Activated CD4-positive, alpha-beta memory T cell treated with anti-CD3 and anti-CD28 coated beads, Interleukin-2, amount 10 ng/mL, durations not matched to agents 7 days and 5 days (primary cell): ENCODE data around the gene DGKZ. TPM values are rescaled to one million over a fixed set of nuclear protein-coding genes. Genes with fewer than 3 reads are reported as not detected.
A peak's percentile ranks its signal among the peaks of the same experiment; 100 is the strongest.

ENCODE experiments used
- CTCF ChIA-PET: fragments of 350-600 bp; sonication (Branson Sonifier 250); formaldehyde crosslinking; loops from one replicate; lab custom pipeline; 2021; ENCODE audit warnings: antibody characterized with exemption, inconsistent platforms; lab: Charles Lee
- POLR2A ChIA-PET: fragments of 350-600 bp; sonication (Branson Sonifier 250); formaldehyde crosslinking; loops from one replicate; lab custom pipeline; 2021; ENCODE audit warnings: antibody characterized with exemption; lab: Charles Lee
- DNase-seq: peaks from one replicate; pipeline ENCODE4 v3.0.0-alpha.2; 2020
- H3K27ac Mint-ChIP-seq: one replicate; pipeline ENCODE4 v1.8.0; 2021; ENCODE audit warnings: mild to moderate bottlenecking, mixed read lengths
- H3K27me3 Mint-ChIP-seq: one replicate; pipeline ENCODE4 v1.8.0; 2021; ENCODE audit warnings: mixed read lengths
- H3K36me3 Mint-ChIP-seq: one replicate; pipeline ENCODE4 v1.8.0; 2021; ENCODE audit warnings: low read depth, mixed read lengths
- H3K4me1 Mint-ChIP-seq: one replicate; pipeline ENCODE4 v1.8.0; 2021; ENCODE audit warnings: mixed read lengths
- H3K4me3 Mint-ChIP-seq: one replicate; pipeline ENCODE4 v1.8.0; 2021; ENCODE audit warnings: mild to moderate bottlenecking, mixed read lengths
- H3K9me3 Mint-ChIP-seq: one replicate; pipeline ENCODE4 v1.8.0; 2021; ENCODE audit warnings: mixed read lengths
- total RNA-seq, 2 experiments: library from RNA; stranded (reverse); gene quantifications; one replicate each; pipeline ENCODE4 v1.2.3, GENCODE V29; 2021

DGKZ gene
- total RNA-seq, 2 experiments from 2014 or later: 141 to 143 TPM

DNA sequence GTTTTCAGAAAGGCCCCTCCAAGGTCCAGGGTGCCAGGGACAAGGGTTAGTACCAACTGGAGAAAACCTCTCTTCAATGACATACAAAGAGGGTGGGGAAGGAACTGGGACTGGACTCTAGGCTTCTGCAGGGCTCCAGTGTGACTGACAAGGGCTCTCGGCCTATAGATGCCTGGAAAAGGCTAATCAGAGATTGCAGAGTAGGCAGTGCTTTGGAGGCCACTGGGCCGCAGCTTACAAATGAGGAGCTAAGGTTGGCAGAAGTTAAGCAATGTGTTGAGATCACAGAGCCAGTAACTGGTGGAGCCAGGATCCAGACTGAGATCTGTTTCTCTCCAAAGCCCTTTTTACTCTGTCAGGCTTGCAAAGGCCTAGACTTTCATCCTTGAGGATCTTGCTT lies 7.4 kb upstream of the DGKZ start:
- peaks cover 27% of the 10 kb centered on the region for H3K27me3 Mint-ChIP-seq
- ChIA-PET POLR2A (interaction anchor here (1.4 kb wide), 1 partner anchor 9 kb away, joined by 8 read pairs; no protein-coding TSS in a partner anchor), CTCF (interaction anchor here (1.2 kb wide), 1 partner anchor 12 kb away, joined by 6 read pairs; no protein-coding TSS in a partner anchor)
- no peak for DNase-seq
- H3K4me3 Mint-ChIP-seq: no peak overlapping the region
- no peaks in the 10 kb centered on the region for H3K36me3 Mint-ChIP-seq
- H3K27ac Mint-ChIP-seq: no peak overlapping the region
- no peaks in the 10 kb centered on the region for H3K9me3 Mint-ChIP-seq
- peaks cover 31% of the 10 kb centered on the region for H3K4me1 Mint-ChIP-seq

DNA sequence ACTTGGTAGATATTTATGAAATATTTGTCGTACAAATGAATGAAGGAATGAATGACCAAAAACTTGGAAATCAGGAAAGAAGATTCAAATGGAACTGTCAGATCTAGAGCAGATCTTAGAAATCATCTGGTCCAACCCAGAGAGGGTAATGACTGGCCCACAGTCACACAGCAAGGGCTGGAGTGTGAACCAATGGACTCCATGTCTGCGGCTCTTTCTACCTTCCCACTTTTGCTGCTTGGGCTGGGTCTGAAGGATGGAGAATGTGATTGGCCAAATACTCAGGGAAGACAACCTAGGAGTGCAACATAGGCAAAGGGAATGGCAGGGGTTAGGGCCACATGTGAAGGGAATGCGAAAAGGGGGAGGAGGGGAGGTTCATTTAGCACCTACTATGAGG lies 5.8 kb upstream of the DGKZ start:
- Mint-ChIP-seq H3K36me3 (no peaks in the 10 kb centered on the region), H3K27ac (no peak overlapping the region), H3K4me1 (peaks cover 47% of the 10 kb centered on the region), H3K4me3 (no peak overlapping the region), H3K9me3 (no peaks in the 10 kb centered on the region), H3K27me3 (peaks cover 20% of the 10 kb centered on the region)
- ChIA-PET CTCF (interaction anchor here (2.5 kb wide), 1 partner anchor 11 kb away, joined by 12 read pairs; no protein-coding TSS in a partner anchor), POLR2A (no interaction called here)
- DNase-seq: no peak

DNA sequence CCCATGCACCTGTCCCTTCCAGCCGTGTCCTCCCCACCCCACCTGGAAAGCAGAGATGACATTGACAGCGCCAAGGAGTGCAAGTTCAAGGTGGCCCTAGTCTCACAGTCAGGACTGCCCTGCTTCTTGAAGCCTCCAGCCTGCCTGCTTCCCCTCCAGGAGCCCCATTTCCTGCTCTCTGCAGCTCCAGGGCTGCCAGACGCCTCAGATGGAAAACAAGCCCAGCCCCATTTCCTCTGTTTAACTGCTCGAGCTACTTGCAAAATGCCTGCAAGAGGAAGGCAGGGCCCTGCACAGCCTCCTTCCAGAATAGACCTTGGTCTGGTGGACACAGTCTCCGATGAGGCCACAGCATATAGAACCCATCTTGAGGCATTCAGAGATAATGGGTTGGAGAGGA lies 5.0 kb upstream of the DGKZ start:
- H3K27me3 Mint-ChIP-seq: peaks cover 20% of the 10 kb centered on the region
- H3K4me3 Mint-ChIP-seq: no peak overlapping the region
- H3K9me3 Mint-ChIP-seq: no peaks in the 10 kb centered on the region
- POLR2A ChIA-PET: no interaction called here
- H3K27ac Mint-ChIP-seq: no peak overlapping the region
- DNase-seq: no peak
- H3K36me3 Mint-ChIP-seq: no peaks in the 10 kb centered on the region
- H3K4me1 Mint-ChIP-seq: peaks cover 51% of the 10 kb centered on the region
- CTCF ChIA-PET: interaction anchor here (2.5 kb wide), 1 partner anchor 10 kb away, joined by 12 read pairs; no protein-coding TSS in a partner anchor

DNA sequence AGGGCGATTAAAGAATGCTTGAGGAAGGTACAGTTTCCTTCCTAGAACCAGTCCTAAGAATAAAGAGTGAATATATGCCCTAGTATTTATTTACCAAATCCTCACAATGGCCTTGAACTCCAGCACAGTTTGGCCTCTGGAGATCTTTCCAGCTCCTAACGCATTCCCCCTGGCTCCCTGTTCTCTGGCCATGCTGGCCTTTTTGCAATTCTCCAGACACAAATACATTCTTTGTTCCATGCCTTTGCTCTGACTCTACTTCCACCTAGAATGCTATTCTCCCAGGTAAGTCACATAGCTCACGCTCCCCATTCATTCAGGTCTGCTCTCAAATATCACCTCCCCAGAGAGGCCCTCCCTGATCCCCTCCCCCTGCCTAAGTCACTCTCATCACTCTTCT lies 3.7 kb upstream of the DGKZ start:
- CTCF ChIA-PET: interaction anchor here (1.2 to 2.5 kb wide), 2 partner anchors 9 to 104 kb away, joined by 3 to 12 read pairs; no protein-coding TSS in a partner anchor
- Mint-ChIP-seq H3K9me3 (no peaks in the 10 kb centered on the region), H3K27ac (no peak overlapping the region), H3K36me3 (peaks cover 4% of the 10 kb centered on the region), H3K4me3 (no peak overlapping the region), H3K4me1 (peaks cover 45% of the 10 kb centered on the region), H3K27me3 (peaks cover 20% of the 10 kb centered on the region)
- POLR2A ChIA-PET: no interaction called here
- no peak for DNase-seq

DNA sequence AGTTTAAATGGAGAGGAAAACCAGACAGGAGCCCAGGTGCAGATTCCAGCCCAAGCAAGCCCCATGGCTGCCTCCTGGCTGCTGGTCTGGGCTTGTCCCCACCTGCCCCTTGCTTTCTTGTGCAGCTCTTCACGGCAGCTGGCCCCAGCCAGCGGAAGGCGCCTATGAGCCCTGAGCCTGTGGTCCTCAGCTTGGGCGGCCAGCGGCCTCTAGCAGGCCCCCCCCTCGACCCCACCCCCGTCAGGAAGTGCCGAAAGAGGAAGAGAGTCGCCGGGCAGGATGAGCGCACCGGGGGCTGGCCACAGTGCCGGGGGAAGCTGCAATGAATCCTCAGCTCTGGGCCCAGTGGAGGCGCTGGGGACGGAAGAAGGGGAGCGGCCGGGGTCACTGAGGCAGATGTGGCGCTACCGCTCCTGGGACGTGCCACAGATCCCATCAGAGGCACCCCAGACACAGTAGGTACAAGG lies 2.1 kb upstream of the DGKZ start:
- H3K4me1 Mint-ChIP-seq: peaks cover 56% of the 10 kb centered on the region
- ChIA-PET POLR2A (interaction anchor here (1.4 to 8.8 kb wide), 5 partner anchors 12 to 107 kb away, joined by 3 to 143 read pairs (median 5); no protein-coding TSS in a partner anchor), CTCF (interaction anchor here (0.6 to 10.7 kb wide), 2 partner anchors 21 to 222 kb away, joined by 3 to 210 read pairs; no protein-coding TSS in a partner anchor)
- peaks cover 16% of the 10 kb centered on the region for H3K27me3 Mint-ChIP-seq
- no peaks in the 10 kb centered on the region for H3K9me3 Mint-ChIP-seq
- DNase-seq: peak; percentile 33
- peak overlapping the region; percentile 72 for H3K27ac Mint-ChIP-seq
- H3K4me3 Mint-ChIP-seq: peak overlapping the region; percentile 77
- peaks cover 18% of the 10 kb centered on the region for H3K36me3 Mint-ChIP-seq

DNA sequence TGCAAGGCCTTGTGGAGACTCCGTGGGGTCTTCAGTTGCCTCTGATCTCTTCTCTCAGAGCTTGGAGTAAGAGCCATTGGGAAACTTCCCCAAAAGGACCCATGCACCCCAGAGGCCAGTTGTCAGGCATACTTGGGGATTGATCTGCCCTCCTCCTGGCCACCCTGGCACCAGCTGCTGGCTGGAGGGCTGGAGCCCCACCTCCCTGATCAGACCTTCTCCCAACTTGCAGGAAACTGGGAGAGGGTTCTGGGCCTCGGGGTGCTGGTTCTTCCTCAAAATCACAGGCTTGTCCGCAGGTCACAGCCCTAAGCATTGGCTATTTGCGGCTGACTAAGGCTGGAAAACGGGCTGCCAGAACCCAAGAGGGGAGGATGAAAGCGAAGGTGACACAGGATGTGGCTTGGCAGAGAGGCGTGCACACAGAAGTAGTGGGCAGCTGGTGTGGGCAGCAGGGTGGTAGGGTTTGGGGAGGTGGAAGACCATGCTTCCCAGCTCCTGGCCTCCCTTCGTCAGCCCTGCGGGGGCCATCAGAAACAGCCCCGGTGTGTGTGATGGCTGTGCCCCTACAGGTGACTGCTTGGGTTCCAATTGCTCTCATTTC lies 1.3 kb upstream of the DGKZ start:
- peaks cover 65% of the 10 kb centered on the region for H3K4me1 Mint-ChIP-seq
- CTCF ChIA-PET: interaction anchor here (3.3 to 10.7 kb wide), 2 partner anchors 12 to 20 kb away, joined by 17 to 210 read pairs; no protein-coding TSS in a partner anchor

DNA sequence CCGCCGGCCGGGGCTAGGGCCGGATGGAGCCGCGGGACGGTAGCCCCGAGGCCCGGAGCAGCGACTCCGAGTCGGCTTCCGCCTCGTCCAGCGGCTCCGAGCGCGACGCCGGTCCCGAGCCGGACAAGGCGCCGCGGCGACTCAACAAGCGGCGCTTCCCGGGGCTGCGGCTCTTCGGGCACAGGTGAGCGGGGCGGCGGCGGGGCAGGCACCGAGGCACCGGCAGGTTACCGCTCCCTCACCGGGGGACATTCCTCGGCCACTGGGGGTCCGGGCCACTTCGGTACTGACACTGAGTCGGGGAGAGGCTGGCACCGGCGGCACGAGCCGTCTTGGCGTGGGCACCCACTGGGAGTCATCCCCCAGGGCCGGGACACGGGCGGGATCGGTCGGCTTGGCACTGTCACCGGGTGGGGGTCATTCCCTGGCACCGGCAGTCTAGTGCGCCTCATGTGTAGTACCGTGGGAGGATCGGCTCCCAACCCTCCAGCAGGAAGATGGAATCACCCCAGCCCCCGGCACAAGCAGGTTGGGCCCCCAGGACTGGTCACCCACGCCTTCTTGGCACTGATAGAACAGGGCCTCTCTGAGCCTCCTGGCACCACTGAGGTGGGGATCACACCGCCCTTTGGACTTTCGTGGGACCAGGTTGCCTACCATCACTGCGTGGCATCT lies 511 bp downstream of the DGKZ start:
- ChIA-PET CTCF (interaction anchor here (0.6 to 10.7 kb wide), 8 partner anchors 10 to 231 kb away, joined by 3 to 210 read pairs (median 4); no protein-coding TSS in a partner anchor), POLR2A (interaction anchor here (1.4 to 8.8 kb wide), 4 partner anchors 16 to 353 kb away, joined by 4 to 143 read pairs (median 9); partner anchors contain the start of genes ARHGAP1 and ZNF408)
- peak; percentile 28 for DNase-seq
- Mint-ChIP-seq H3K27ac (peak overlapping the region; percentile 97), H3K4me1 (peaks cover 65% of the 10 kb centered on the region), H3K36me3 (peaks cover 36% of the 10 kb centered on the region), H3K27me3 (peaks cover 13% of the 10 kb centered on the region), H3K9me3 (no peaks in the 10 kb centered on the region), H3K4me3 (peak overlapping the region; percentile 90)

More for the DNA sequence above, 1.3 kb upstream of the DGKZ start:
- H3K27ac Mint-ChIP-seq: peak overlapping the region; percentile 78
- peaks cover 24% of the 10 kb centered on the region for H3K36me3 Mint-ChIP-seq
- no peaks in the 10 kb centered on the region for H3K9me3 Mint-ChIP-seq
- peak overlapping the region; percentile 77 for H3K4me3 Mint-ChIP-seq
- peak; percentile 65 for DNase-seq
- peaks cover 16% of the 10 kb centered on the region for H3K27me3 Mint-ChIP-seq
- POLR2A ChIA-PET: interaction anchor here (1.4 to 8.8 kb wide), 4 partner anchors 13 to 108 kb away, joined by 3 to 143 read pairs (median 8); no protein-coding TSS in a partner anchor

DNA sequence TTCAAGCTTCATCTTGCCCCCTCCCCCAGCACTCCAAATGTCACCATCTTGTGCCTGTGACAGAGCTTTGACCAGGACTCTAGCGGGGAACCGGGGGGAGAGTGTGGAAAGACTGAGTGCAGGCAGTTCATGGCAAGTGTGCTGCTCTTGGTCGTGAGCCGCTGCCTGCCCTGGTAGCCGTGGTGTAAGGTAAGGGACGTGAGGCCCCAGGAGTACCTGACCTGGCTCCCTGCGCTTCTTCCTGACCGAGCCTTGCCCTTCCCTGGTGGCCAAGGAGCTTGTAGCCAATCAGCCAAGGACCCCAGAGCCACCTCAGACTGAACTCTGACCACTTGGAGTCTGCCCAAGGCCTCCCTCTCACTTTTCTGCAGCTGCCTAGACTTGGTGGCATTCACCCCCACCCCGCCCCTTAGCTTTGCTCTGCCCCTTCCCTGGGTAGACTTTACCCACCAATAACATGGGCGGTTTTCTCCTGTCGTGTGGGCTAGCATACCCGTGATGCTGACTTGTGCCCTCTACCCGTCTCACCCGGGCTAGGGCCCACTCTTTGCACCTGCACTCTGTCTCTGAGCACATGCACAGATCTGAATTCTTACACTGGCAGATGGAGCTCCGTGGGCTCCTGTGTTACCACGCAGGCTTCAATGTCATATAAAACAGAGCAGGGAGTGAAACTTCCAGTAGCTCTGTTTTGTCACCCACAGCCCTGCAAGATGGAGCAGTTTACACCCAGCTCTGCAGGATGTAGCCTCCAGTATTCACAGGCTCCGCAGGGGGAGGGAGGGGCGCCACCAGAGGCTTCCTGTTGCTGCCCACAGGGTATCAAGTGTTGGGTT lies 1.5 kb downstream of the DGKZ start:
- Mint-ChIP-seq H3K4me3 (peak overlapping the region; percentile 90), H3K27ac (peak overlapping the region; percentile 97), H3K36me3 (peaks cover 42% of the 10 kb centered on the region), H3K9me3 (no peaks in the 10 kb centered on the region), H3K27me3 (peaks cover 7% of the 10 kb centered on the region), H3K4me1 (peaks cover 73% of the 10 kb centered on the region)
- DNase-seq: peak; percentile 79
- ChIA-PET CTCF (interaction anchor here (0.6 to 10.7 kb wide), 14 partner anchors 9 to 1218 kb away, joined by 3 to 210 read pairs (median 4); no protein-coding TSS in a partner anchor), POLR2A (interaction anchor here (0.8 to 8.8 kb wide), 11 partner anchors 15 to 352 kb away, joined by 3 to 143 read pairs (median 5); partner anchors contain the start of genes ARHGAP1, ATG13, CHRM4 and PHF21A)

DNA sequence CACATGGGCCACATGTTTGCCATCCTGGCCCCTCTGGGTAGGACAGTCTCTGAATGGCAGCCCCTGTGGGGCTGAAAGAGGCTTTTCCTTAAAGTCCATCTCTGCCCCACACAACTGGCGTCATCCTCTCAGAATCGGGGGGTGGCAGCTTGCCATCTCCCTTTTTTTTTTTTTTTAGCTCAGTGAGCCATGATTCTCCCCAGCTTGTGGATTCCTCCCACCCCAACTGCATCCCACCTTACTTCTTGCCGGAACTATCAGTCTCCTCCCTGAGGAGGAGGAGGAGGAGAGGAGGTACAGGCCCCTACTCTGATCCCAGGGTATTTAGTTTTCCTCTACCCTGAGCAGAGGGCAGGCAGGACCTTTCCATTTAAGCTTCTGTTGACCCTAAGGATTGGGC lies 3.4 kb downstream of the DGKZ start:
- Mint-ChIP-seq H3K36me3 (peaks cover 48% of the 10 kb centered on the region), H3K4me1 (peaks cover 74% of the 10 kb centered on the region), H3K9me3 (no peaks in the 10 kb centered on the region), H3K27me3 (peaks cover 1% of the 10 kb centered on the region), H3K27ac (no peak overlapping the region), H3K4me3 (no peak overlapping the region)
- no peak for DNase-seq
- ChIA-PET CTCF (interaction anchor here (0.9 to 10.7 kb wide), 5 partner anchors 15 to 487 kb away, joined by 3 to 210 read pairs (median 6); no protein-coding TSS in a partner anchor), POLR2A (interaction anchor here (8.8 kb wide), 1 partner anchor 13 kb away, joined by 143 read pairs; no protein-coding TSS in a partner anchor)

DNA sequence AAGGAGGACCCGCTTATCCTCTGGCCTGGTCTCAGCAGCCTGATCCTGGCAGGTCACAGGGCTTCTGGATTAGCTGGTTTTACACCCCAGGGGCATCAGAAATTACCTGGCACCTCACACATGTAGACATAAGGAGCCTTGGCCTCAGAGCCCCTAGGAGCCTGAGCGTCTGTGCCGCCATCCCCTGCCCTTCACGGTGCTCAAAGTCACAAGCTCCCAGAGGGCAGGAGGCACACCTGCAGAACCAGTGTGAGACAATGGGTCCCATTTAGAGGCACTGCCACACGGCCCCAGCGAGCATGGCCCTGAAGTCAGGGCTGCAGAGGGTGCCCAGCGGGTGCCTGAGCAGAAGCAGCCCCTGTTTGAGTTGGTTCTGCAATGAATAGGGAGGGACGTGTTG lies 3.9 kb downstream of the DGKZ start:
- Mint-ChIP-seq H3K9me3 (no peaks in the 10 kb centered on the region), H3K4me1 (peaks cover 70% of the 10 kb centered on the region), H3K27ac (peak overlapping the region; percentile 67), H3K4me3 (peak overlapping the region; percentile 74), H3K27me3 (peaks cover 1% of the 10 kb centered on the region), H3K36me3 (peaks cover 48% of the 10 kb centered on the region)
- ChIA-PET POLR2A (interaction anchor here (8.8 kb wide), 1 partner anchor 12 kb away, joined by 143 read pairs; no protein-coding TSS in a partner anchor), CTCF (interaction anchor here (0.5 to 10.7 kb wide), 12 partner anchors 11 to 422 kb away, joined by 3 to 210 read pairs (median 4); no protein-coding TSS in a partner anchor)
- DNase-seq: no peak

DNA sequence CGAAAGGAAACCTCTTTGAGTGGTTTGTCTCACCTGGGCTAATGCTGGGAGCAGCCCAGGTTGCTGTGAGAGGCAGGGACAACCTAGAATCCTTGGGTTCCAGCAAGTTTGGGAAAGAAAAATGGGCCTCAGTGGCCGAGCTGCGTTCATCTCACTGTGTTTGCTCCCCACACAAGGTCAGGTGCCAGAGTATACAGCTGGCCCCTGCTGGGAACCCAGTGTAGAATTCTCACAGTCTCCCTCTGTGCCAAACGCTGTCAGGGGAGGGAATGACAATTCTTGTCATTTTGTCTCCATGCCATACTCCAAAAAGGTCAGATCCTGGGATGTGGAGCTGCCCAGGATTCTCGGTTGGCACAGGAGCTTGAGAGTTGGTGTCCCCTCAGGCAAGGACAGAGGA lies 4.3 kb downstream of the DGKZ start:
- CTCF ChIA-PET: interaction anchor here (0.5 to 10.7 kb wide), 20 partner anchors 9 to 422 kb away, joined by 3 to 210 read pairs (median 5); no protein-coding TSS in a partner anchor
- POLR2A ChIA-PET: interaction anchor here (1.3 to 8.8 kb wide), 2 partner anchors 12 to 20 kb away, joined by 4 to 143 read pairs; no protein-coding TSS in a partner anchor
- Mint-ChIP-seq H3K27me3 (no peaks in the 10 kb centered on the region), H3K4me3 (peak overlapping the region; percentile 74), H3K27ac (peak overlapping the region; percentile 67), H3K9me3 (no peaks in the 10 kb centered on the region), H3K36me3 (peaks cover 50% of the 10 kb centered on the region), H3K4me1 (peaks cover 70% of the 10 kb centered on the region)
- DNase-seq: no peak
